Muscle layer of duodenum (tissue), 2 donors: ENCODE measurements around the gene NAP1L4.
A peak's percentile ranks its signal among the peaks of the same experiment; 100 is the strongest.

Experiments used
- H3K27ac ChIP-seq: one replicate; pipeline ENCODE4 v1.7.0; 2013; ENCODE audit warnings: mild to moderate bottlenecking, low read length
- H3K27me3 ChIP-seq: one replicate; pipeline ENCODE4 v1.7.0; 2013; ENCODE audit warnings: low read depth, mild to moderate bottlenecking, control low read depth, low read length
- H3K36me3 ChIP-seq, 2 donors: one replicate each; pipeline ENCODE4 v1.7.0; 2013; ENCODE audit warnings: low read length in 2 of 2, control low read depth in 1 of 2, mild to moderate bottlenecking in 1 of 2; ENCODE audit not compliant: insufficient read depth in 2 of 2, control insufficient read depth in 1 of 2
- H3K4me1 ChIP-seq, 2 donors: one replicate each; pipeline ENCODE4 v1.7.0; 2013; ENCODE audit warnings: low read length in 2 of 2, mild to moderate bottlenecking in 2 of 2, control low read depth in 1 of 2, moderate library complexity in 1 of 2; ENCODE audit not compliant: insufficient read depth in 2 of 2, control insufficient read depth in 1 of 2
- H3K4me3 ChIP-seq, 2 donors: one replicate each; pipeline ENCODE4 v1.7.0; 2013; ENCODE audit warnings: low read length in 2 of 2, low read depth in 1 of 2, mild to moderate bottlenecking in 1 of 2
- H3K9me3 ChIP-seq, 2 donors: one replicate each; pipeline ENCODE4 v1.7.0; 2013; ENCODE audit warnings: low read length in 2 of 2, control low read depth in 1 of 2, mild to moderate bottlenecking in 1 of 2; ENCODE audit not compliant: control insufficient read depth in 1 of 2
- donor health status: healthy.

NAP1L4 gene

GRCh38 chr11:2952290-2952689 is 39.8 kb downstream of the NAP1L4 start:
- Histone ChIP-seq H3K4me3 (no peak overlapping the region), H3K9me3 (no peaks in the 10 kb centered on the region), H3K4me1 (no peaks in the 10 kb centered on the region), H3K27ac (no peak overlapping the region), H3K36me3 (peaks cover 85 to 96% of the 10 kb centered on the region in 2 donors), H3K27me3 (no peaks in the 10 kb centered on the region)

- H3K4me3 ChIP-seq: no peak overlapping the region
- no peaks in the 10 kb centered on the region for H3K27me3 ChIP-seq
- no peak overlapping the region for H3K27ac ChIP-seq
- peaks cover 88 to 91% of the 10 kb centered on the region in 2 donors for H3K36me3 ChIP-seq
- no peaks in the 10 kb centered on the region for H3K4me1 ChIP-seq
- H3K9me3 ChIP-seq: no peaks in the 10 kb centered on the region
These were observed 40.7 kb downstream of the NAP1L4 start for GRCh38 chr11:2951231-2952110.

- Histone ChIP-seq H3K4me3 (no peak overlapping the region), H3K27me3 (no peaks in the 10 kb centered on the region), H3K9me3 (no peaks in the 10 kb centered on the region), H3K36me3 (peaks cover 81 to 87% of the 10 kb centered on the region in 2 donors), H3K27ac (no peak overlapping the region), H3K4me1 (peaks cover 6% of the 10 kb centered on the region in 2 donors)
These were observed 41.3 kb downstream of the NAP1L4 start for GRCh38 chr11:2950825-2951224.

GRCh38 chr11:2949920-2950319 is 42.2 kb downstream of the NAP1L4 start:
- H3K9me3 ChIP-seq: no peaks in the 10 kb centered on the region
- H3K4me1 ChIP-seq: peaks cover 6 to 13% of the 10 kb centered on the region in 2 donors
- no peak overlapping the region for H3K27ac ChIP-seq
- H3K27me3 ChIP-seq: no peaks in the 10 kb centered on the region
- no peak overlapping the region for H3K4me3 ChIP-seq
- H3K36me3 ChIP-seq: peaks cover 72 to 82% of the 10 kb centered on the region in 2 donors

DNA sequence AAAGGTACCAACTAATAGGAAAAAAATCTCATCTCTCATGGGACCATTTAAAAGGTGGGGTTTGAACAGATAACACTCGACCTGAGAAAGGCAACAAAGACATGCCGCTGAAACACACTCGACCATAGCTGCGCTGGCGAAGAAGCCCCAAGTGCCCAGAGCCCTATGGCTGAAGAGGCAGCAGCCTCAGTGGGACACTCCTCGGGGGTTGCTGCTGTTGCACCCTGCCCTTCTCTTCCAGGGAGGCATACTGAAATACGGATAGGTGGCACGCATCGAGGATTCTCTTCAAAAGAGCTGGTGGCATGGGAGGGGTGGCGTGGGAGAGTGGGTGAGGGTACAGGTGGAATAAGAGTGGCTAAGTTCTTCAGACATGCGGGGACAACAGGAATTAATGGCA is 44.4 kb downstream of the NAP1L4 start:
- Histone ChIP-seq H3K27ac (no peak overlapping the region), H3K9me3 (no peaks in the 10 kb centered on the region), H3K36me3 (peaks cover 60 to 64% of the 10 kb centered on the region in 2 donors), H3K4me3 (no peak overlapping the region), H3K27me3 (no peaks in the 10 kb centered on the region), H3K4me1 (peaks cover 6 to 19% of the 10 kb centered on the region in 2 donors)

GRCh38 chr11:2945757-2946287 is 46.3 kb downstream of the NAP1L4 start:
- Histone ChIP-seq H3K9me3 (no peaks in the 10 kb centered on the region), H3K36me3 (peaks cover 41 to 46% of the 10 kb centered on the region in 2 donors), H3K4me1 (peaks cover 6 to 22% of the 10 kb centered on the region in 2 donors), H3K4me3 (peak overlapping the region in 1 of 2 donors; percentile 30), H3K27ac (no peak overlapping the region), H3K27me3 (no peaks in the 10 kb centered on the region)

GRCh38 chr11:2945031-2945756 is 46.9 kb downstream of the NAP1L4 start:
- Histone ChIP-seq H3K36me3 (peaks cover 35 to 40% of the 10 kb centered on the region in 2 donors), H3K27me3 (no peaks in the 10 kb centered on the region), H3K9me3 (no peaks in the 10 kb centered on the region), H3K4me3 (peak overlapping the region; percentile 27 to 55), H3K4me1 (peaks cover 6 to 25% of the 10 kb centered on the region in 2 donors), H3K27ac (peak overlapping the region; percentile 35)

GRCh38 chr11:2944530-2944929 is 47.6 kb downstream of the NAP1L4 start:
- H3K4me3 ChIP-seq: peak overlapping the region in 1 of 2 donors; percentile 55
- peaks cover 6 to 25% of the 10 kb centered on the region in 2 donors for H3K4me1 ChIP-seq
- H3K36me3 ChIP-seq: peaks cover 29 to 33% of the 10 kb centered on the region in 2 donors
- no peaks in the 10 kb centered on the region for H3K27me3 ChIP-seq
- H3K9me3 ChIP-seq: no peaks in the 10 kb centered on the region
- H3K27ac ChIP-seq: peak overlapping the region; percentile 35

DNA sequence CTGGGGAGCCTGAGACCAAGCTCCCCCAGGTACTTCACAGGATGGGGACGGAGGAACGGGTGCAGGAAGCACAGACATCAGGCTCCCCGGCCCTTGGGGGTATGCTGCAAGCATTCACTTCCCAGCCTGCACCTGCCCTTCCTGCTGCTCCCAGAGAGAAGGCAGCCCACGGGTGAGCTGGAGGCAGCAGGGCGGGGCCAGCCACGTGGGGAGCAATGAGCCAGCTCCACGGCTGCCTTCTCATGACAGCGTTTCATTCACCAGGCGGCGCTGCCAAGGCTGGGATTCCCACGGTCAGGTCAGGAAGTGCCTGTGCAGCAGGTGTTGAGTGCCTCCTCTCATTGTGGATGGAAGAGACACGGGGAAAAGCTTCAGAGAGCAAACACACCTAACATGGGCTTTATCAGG is 48.4 kb downstream of the NAP1L4 start:
- Histone ChIP-seq H3K9me3 (peaks cover 0 to under 1% of the 10 kb centered on the region in 2 donors), H3K27ac (no peak overlapping the region), H3K27me3 (no peaks in the 10 kb centered on the region), H3K4me1 (peaks cover 6 to 25% of the 10 kb centered on the region in 2 donors), H3K4me3 (no peak overlapping the region), H3K36me3 (peaks cover 21 to 26% of the 10 kb centered on the region in 2 donors)

DNA sequence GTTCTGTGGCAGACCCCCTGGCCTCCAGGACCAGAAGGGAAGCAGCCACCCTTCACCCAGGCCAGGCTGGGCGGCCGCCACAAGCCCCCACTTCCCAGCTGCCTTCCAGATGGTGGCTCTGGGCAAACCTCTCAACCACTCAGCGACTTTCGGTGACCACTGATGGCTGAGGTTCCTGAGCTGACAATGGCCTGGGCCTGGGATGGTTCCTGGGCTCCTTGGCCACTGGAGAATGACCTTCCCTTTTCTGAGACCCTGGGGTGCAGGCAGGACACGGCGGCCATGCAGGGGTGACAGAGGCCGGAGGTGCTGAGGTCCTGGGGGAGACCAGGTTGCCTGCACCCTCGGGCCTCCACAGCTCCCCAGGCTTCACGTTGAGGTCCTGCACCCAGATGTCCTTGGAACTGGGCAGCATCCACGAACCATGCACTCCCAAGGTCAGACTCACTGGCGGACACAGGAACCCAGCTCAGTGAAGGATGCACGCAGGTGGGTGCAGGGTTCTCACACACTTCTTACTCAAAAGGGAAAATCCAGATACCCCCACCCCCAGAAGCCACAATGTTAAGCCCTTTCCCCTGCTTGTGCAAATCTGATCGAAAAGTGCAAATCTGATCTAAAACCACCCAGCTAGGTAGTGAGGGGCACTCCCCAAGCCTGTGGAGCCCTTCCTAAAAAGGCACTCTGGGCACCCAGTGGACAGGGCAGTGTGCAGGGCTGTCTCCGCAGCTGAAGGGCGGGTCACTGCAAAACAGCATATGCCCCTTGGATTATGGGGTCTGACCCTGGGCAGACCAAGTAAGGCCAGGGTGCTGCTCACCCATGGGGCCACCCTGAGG is 49.0 kb downstream of the NAP1L4 start:
- H3K9me3 ChIP-seq: peaks cover 0 to 3% of the 10 kb centered on the region in 2 donors
- peaks cover 6 to 25% of the 10 kb centered on the region in 2 donors for H3K4me1 ChIP-seq
- no peaks in the 10 kb centered on the region for H3K27me3 ChIP-seq
- H3K36me3 ChIP-seq: peaks cover 18 to 19% of the 10 kb centered on the region in 2 donors
- H3K27ac ChIP-seq: no peak overlapping the region
- no peak overlapping the region for H3K4me3 ChIP-seq
